H1 (cell line): Measurements from ENCODE around the gene RAB44.

Source experiments
- CTCF ChIP-seq, 3 experiments: IDR thresholded peaks; 1 replicate in 2 of 3; 2 replicates in 1 of 3; pipeline versions ENCODE4 v1.5.1 to v1.6.1; 2011; ENCODE audit warnings: low read length in 3 of 3, mild to moderate bottlenecking in 3 of 3, inconsistent platforms in 2 of 3, low read depth in 1 of 3, moderate library complexity in 1 of 3; ENCODE audit not compliant: insufficient read depth in 1 of 3; ENCODE audit errors: control extremely low read depth in 1 of 3
- KDM4A ChIP-seq: IDR thresholded peaks from one replicate; pipeline ENCODE4 v1.7.1; 2012; ENCODE audit warnings: low read depth, mild to moderate bottlenecking, moderate library complexity, low read length, inconsistent platforms; ENCODE audit not compliant: severe bottlenecking
- PHF8 ChIP-seq: fragments of 200-600 bp; sonication (generic); conservative IDR thresholded peaks from 2 replicates; pipeline ENCODE4 v1.7.1; 2012; ENCODE audit warnings: low read depth, mild to moderate bottlenecking, inconsistent platforms, low read length, moderate library complexity
- POLR2A ChIP-seq, 2 experiments: IDR thresholded peaks; 1 replicate in 1 of 2; 2 replicates in 1 of 2; pipeline ENCODE4 v1.6.1; 2011; ENCODE audit warnings: low read depth in 2 of 2, low read length in 2 of 2, mild to moderate bottlenecking in 2 of 2; ENCODE audit errors: control extremely low read depth in 1 of 2
- SIX5 ChIP-seq: IDR thresholded peaks from 2 replicates; pipeline ENCODE4 v1.6.1; 2011; ENCODE audit warnings: mild to moderate bottlenecking, low read depth, low read length
- SP1 ChIP-seq: IDR thresholded peaks from 2 replicates; pipeline ENCODE4 v1.6.1; 2011; ENCODE audit warnings: low read depth, low read length
- TCF12 ChIP-seq: IDR thresholded peaks from 2 replicates; pipeline ENCODE4 v1.6.1; 2011; ENCODE audit warnings: low read depth, mild to moderate bottlenecking, low read length

GRCh38 chr6:36751091-36751490 is 53.5 kb downstream of the RAB44 start:
- TF ChIP-seq SP1 (no peak), TCF12 (no peak), POLR2A (IDR thresholded peaks at IDR 0.05; ENCODE audit: control extremely low read depth in 1 of 2, low read depth in 2 of 2, low read length in 2 of 2) (no peak), CTCF (IDR thresholded peaks at IDR 0.05; ENCODE audit: control extremely low read depth in 1 of 3, insufficient read depth in 1 of 3, low read depth in 1 of 3, low read length in 3 of 3) (no peak), KDM4A (no peak), SIX5 (no peak), PHF8 (no peak)
